OCI-LY3 (cell line): ENCODE data around the gene FAM53B.

Source experiments
- CTCF ChIP-seq: fragments of 200-600, 300-600 bp; sonication (generic); IDR thresholded peaks from 2 replicates; pipeline ENCODE4 v1.5.1; 2014; ENCODE audit warnings: antibody characterized with exemption, low read length, low read depth
- EZH2phosphoT487 ChIP-seq: fragments of 200-600 bp; shearing (Covaris generic); IDR thresholded peaks from 2 replicates; pipeline ENCODE4 v1.6.1; 2018; ENCODE audit warnings: antibody characterized with exemption, mixed run types, low read depth

- no peak for TF ChIP-seq EZH2phosphoT487
- no peak for TF ChIP-seq CTCF
Measured at GRCh38 chr10:124737221-124737620, 7.0 kb downstream of the FAM53B start.
